GM19438 (cell line): ENCODE data around the gene SMC1A.

Experiments
- ATAC-seq: cut with Tn5 transposase; IDR thresholded peaks from one replicate; pipeline ENCODE4 v1.9.1; 2021; ENCODE audit warnings: low read depth; ENCODE audit not compliant: unreplicated experiment

Gene SMC1A

GRCh38 chrX:53354669-53355068 lies 67.8 kb downstream of the SMC1A start:
- ATAC-seq, result no peak

- ATAC-seq, result no peak
These were observed 74.5 kb downstream of the SMC1A start for GRCh38 chrX:53347948-53348347.

GRCh38 chrX:53340852-53341645 lies 81.4 kb downstream of the SMC1A start:
- no peak for ATAC-seq

- ATAC-seq, result no peak
These were observed 85.4 kb downstream of the SMC1A start for GRCh38 chrX:53337101-53337500.

- no peak for ATAC-seq
These were observed 88.6 kb downstream of the SMC1A start for GRCh38 chrX:53333853-53334252.

GRCh38 chrX:53332204-53332603 lies 90.2 kb downstream of the SMC1A start:
- ATAC-seq, result no peak

- no peak for ATAC-seq
These were observed 92.1 kb downstream of the SMC1A start for GRCh38 chrX:53330331-53330730.

GRCh38 chrX:53324803-53325202 lies 97.7 kb downstream of the SMC1A start:
- no peak for ATAC-seq
